Stromal cell of bone marrow (primary cell): ENCODE data around the gene TRPC4.
"Not testable (repeated sequence)": the region's sequence is repeated elsewhere in the genome, so short reads cannot be mapped to it uniquely, and the experiment has no call there.

Source experiments
- DNase-seq: peaks from one replicate; pipeline ENCODE4 v3.0.0-alpha.2; 2012; ENCODE audit warnings: low read depth

The TRPC4 gene

DNA sequence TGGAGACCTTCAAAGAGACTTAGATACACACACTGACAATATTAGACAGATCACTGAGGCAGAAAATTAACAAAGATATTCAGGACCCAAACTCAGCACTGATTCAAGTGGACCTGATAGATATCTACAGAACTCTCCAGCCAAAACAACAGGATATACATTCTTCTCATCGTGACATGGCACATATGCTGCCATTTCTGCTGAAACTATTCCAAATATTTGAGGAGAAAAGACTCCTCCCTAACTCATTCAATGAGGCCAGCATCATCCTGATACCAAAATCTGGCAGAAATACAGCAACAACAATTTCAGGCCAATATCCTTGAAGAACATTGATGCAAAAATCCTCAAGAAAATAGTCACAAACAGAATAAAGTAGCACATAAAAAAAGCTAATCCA lies 53.3 kb downstream of the TRPC4 start:
- no peak for DNase-seq

GRCh38 chr13:37811441-37811840 lies 58.1 kb downstream of the TRPC4 start:
- DNase-seq, result no peak

GRCh38 chr13:37806666-37807065 lies 62.9 kb downstream of the TRPC4 start:
- no peak for DNase-seq

- DNase-seq, result no peak
Observed at GRCh38 chr13:37797631-37798030, 71.9 kb downstream of the TRPC4 start.

GRCh38 chr13:37796795-37797194 lies 72.8 kb downstream of the TRPC4 start:
- DNase-seq, result not testable (repeated sequence)

DNA sequence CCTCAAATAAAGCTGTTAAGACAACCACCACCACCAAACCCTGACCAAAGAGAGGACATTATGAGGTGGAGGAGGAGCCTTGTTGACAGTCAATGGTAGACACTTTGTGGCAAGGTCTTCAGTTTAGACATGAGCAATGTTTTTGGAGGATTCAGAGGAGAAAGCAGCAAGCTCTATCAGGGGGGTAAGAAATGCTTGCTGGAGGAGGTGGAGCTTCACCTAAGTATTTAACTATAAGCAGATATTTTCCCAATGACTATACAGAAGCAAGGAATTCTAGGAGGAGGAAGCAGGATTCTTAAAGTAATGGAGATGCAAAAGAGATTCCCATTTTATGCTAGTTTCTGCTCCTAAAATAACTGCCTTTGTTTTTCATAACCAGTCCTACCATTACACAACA lies 74.2 kb downstream of the TRPC4 start:
- no peak for DNase-seq

- DNase-seq, result peak; percentile 49
Observed at GRCh38 chr13:37791699-37792098, 77.9 kb downstream of the TRPC4 start.

DNA sequence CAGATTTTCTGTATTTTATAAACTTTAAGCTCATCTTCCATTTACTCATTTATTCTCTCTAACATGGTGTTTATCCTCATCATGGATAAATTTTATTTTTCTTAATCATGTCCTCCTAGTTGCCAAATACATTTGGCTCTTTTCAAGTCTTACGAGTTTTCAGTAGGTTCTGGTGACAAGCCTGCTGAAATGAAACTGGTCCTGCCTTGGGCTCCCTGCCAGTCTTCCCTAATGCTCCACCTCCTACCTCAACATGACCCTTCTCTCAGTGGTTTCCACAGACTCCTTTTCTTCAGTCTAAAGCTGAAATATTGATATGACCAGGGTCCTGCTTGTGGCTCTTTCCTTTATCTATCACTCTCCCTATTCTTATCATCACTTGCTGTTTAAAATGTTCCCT lies 81.2 kb downstream of the TRPC4 start:
- DNase-seq, result no peak

- no peak for DNase-seq
Observed at GRCh38 chr13:37777676-37778075, 91.9 kb downstream of the TRPC4 start.

- no peak for DNase-seq
Observed at GRCh38 chr13:37775871-37776270, 93.7 kb downstream of the TRPC4 start.

- no peak for DNase-seq
Observed at GRCh38 chr13:37772644-37773043, 96.9 kb downstream of the TRPC4 start.

DNA sequence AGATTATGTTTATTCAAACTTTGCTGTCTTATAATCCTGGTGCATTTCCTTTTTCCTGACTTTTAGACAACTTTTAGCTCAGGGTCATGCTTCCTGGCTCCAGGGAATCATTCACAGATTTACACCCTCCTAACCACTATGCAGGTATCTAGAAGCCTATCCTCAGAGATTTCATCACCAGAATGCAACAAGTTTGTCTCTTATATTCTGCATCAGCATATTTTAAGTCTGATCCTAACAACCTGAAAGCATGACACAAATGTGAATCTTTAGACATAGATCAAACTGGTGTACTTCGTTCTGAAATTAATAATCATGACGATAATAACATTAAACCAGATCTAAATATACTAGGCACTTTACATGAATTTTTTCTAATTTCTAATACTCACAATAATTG lies 100.0 kb downstream of the TRPC4 start:
- DNase-seq, result no peak

GRCh38 chr13:37769078-37769477 lies 100.5 kb downstream of the TRPC4 start:
- no peak for DNase-seq

DNA sequence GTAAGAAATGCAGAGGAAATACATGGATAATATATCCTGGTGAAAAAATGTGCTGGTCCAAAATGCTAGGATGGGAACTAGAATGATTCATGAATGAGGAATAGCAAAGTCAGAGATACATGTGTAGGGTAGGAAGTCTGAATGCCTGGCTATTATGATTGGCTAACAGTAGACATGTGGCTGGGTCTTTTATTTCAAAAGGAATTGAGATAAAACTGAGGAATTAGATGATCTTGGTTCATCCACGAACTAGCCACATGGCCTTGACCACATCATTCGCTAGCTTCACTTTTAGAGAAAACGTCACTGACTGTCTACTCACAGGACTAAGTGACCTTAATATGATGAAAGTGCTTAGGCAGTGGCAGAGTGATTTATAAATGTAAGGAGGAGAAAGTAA lies 103.1 kb downstream of the TRPC4 start:
- no peak for DNase-seq

DNA sequence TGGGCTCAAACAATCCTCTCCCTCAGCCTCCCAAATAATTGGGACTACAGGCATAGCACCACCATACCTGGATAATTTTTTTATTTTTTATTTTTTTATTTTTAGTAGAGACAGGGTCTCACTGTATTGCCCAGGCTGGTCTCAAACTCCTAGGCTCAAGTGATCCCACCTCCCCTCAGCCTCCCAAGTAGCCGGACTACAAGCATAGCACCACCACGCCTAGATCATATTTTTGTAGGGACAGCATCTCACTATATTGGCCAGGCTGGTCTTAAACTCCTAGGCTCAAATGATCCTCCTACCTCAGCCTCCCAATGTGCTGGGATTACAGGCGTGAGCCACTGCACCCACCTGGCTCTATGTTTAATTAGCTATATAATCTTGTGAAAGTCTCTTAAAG lies 114.2 kb downstream of the TRPC4 start:
- DNase-seq, result no peak

GRCh38 chr13:37753776-37754175 lies 115.8 kb downstream of the TRPC4 start:
- DNase-seq, result no peak

- no peak for DNase-seq
Observed at GRCh38 chr13:37752146-37752545, 117.4 kb downstream of the TRPC4 start.

DNA sequence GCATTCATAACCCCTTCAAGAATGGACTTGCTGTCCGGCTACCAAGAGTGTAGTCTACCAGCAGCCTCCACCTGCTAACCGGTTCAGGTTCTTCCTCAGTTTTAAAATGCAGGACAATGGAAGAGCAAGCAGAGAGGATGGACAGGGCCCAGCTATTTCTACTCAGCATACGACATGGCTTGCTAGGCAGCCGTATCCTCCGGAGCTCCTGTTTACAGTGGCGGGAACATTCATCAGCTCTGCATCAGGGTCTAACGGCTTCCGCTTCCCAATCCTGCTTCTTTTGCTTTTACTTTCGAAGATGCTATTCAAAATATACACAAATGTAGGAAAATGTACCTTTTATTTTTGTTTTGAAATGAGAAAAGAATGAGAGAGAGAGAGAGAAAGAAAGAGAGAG lies 118.5 kb downstream of the TRPC4 start:
- DNase-seq, result no peak

DNA sequence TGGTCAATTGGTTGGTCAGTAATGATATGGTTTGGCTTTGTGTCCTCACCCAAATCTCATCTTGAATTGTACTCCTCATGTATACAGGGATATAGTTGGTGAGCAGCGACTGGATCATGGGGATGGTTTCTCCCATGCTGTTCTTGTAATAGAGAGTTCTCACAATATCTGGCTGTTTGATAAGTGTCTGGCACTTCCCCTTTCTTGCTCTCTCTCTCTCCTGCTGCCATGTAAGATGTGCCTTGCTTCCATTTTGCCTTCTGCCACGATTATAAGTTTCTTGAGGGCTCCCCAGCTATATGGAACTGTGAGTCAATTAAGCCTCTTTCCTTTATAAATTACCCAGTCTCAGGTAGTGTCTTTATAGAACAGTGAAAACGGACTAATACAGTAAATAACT lies 120.7 kb downstream of the TRPC4 start:
- DNase-seq, result no peak

- DNase-seq, result peak; percentile 50
Observed at GRCh38 chr13:37747071-37747612, 122.4 kb downstream of the TRPC4 start.

- DNase-seq, result no peak
Observed at GRCh38 chr13:37741536-37741935, 128.0 kb downstream of the TRPC4 start.

- DNase-seq, result no peak
Observed at GRCh38 chr13:37736045-37736444, 133.5 kb downstream of the TRPC4 start.

DNA sequence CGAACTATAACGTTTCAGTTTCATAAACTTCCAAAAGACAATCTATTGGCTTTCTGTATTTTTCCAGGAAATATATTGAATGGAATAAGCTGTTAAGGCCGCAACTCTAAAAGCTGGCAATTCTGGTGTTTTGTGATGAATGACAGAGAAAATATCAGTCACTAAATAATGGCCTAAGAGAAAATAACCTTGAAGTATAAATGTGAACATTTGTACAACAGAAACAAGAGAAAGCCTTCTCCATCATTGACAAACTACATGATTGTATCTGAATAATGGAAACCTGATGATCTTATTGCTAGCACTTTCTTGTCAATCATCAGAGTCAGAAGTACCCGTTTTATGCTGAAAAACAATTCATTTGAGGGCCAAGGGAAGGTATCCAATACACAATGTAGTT lies 134.3 kb downstream of the TRPC4 start:
- DNase-seq, result no peak

DNA sequence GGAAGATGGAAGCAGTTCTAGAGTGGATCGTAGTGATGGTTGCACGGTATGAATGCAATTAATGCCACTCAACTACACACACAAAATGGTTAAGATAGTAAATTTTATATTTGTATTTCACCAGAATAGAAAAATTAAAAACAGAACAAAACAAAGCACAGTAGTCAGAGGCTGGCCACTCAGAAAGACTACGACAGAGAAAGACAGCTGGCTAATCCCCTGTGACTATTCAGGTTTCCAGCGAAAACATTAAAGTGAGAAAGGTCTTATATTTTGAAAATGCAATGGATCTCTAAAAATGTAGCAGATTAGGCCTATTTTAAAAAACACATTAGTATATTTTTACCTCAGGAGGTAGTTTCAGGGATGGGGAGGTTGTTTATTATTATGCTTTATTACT lies 139.7 kb downstream of the TRPC4 start:
- DNase-seq, result no peak
